Stimulated activated CD8-positive, alpha-beta memory T cell treated with anti-CD3 and anti-CD28 coated beads, Interleukin-12 subunit alpha, Interleukin-12 subunit beta, amount 100 ng/mL, for 24 hours (primary cell): ENCODE measurements around the gene FBXO34.

ENCODE experiments used
- DNase-seq: peaks from one replicate; pipeline ENCODE4 v3.0.0-alpha.2; 2020; ENCODE audit errors: extremely low read depth

The FBXO34 gene

GRCh38 chr14:55270832-55271571 is at the start of gene FBXO34:
FBXO34 (plus strand) TSS chr14:55271421; CDS start chr14:55350391, 78,970 bp downstream.
- DNase-seq, result peak; percentile 93

DNA sequence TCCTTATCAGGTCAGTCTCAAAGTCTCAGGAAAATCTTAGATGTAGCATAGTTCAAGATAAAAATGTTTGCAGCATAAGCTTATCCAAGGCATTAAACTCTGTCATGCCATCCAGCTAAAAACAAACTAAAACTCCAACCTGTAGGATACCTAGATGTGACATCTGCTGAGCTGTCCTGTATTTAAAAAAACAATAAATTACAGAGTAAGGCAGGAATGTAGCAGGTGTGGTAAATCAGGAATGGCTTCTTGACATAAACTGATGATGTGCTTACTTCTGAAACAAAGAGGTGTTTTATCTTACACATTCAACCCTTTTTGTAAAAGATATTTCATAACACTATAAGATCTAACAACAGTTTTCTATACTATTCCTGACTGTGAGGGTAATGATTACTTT is 49.3 kb upstream of the FBXO34 start:
- DNase-seq, result no peak

DNA sequence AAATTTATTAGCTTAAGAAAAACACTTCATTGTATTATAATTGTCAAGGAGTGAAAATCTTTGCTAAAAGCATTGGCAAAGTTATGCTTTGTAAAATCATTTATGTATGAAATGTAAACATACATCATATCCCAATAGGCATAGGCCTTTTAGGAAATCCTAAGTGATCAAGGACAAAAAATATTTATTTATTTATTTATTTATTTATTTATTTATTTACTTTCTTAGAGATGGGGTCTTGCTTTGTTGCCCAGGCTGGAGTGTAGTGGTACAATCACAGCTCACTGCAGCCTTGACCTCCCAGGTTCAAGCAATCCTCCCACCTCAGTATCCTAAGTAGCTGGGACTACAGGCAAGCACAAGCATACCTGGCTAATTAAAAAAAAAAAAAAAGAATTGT is 47.9 kb upstream of the FBXO34 start:
- no peak for DNase-seq

GRCh38 chr14:55228261-55228660 is 43.0 kb upstream of the FBXO34 start:
- no peak for DNase-seq

DNA sequence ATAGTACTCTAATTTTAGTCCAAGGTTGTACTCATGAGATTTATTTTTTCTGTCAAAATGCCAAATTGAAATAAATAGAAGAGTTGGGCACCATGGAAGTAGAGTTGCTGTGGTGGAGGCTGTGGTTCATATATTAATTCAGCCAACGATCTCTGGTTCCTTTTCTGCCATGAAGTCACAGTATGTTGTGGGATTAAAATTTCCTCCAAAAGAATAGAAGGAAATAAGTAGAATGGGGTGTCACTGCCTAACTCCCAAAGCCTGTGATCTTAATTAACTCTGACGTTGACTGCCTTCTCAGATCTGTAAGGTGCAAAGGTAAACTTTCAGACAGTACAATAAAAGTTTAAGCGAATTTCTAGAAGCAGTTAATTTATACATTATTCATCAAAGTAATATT is 37.6 kb upstream of the FBXO34 start:
- no peak for DNase-seq

- no peak for DNase-seq
Observed at GRCh38 chr14:55238019-55238680, 33.1 kb upstream of the FBXO34 start.

DNA sequence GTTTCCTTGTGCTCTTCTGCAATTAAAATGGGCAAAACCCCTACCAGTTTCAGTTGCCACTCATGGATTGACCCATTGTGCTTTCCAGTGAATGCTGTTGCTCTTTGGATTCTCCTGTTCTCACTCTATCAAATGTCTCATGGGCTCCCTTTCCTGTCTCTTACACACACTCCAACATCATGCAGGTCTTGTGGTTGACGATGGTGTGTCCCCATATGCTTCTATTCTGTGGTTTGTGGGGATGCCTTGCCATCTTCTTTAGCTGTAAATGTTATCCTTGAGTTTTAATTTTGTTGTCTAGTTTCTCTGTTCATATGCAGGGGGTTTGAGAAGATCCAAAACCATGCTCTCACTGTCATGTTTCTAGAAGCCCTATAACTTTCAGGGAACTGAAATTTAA is 31.9 kb upstream of the FBXO34 start:
- DNase-seq, result no peak

DNA sequence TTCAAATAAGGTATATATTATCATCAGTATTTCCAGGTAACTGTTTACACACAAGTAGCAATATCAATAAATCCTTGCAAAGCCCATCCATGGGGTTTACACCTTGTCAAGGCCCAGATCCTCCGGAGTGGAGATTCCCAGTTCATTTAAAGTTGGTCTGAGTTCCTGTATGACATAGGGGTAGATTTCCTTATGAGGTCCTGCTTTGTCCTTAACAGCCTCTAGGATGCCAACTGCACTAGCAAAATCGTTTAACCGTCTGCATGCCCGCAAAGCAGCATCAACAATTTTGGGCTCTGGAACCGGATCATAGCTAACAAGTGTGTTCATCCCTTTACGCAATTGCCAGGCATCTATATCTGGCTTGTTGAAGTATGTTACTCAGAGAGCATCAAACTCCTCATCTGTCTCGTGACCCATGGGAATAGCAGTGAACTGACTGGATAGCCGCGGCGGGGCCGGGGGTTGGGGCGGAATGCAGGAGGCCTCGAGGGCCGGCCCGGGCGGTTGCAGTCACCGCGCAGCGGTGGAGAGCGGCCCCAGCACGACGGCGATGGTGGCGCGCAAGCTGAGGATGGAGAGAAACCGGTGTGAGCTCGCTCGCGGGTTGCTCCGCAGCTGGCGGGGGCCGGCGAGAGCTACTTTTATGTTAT is 30.6 kb upstream of the FBXO34 start:
- DNase-seq, result no peak

GRCh38 chr14:55241673-55242072 is 29.5 kb upstream of the FBXO34 start:
- DNase-seq, result no peak

- no peak for DNase-seq
Observed at GRCh38 chr14:55243386-55243785, 27.8 kb upstream of the FBXO34 start.

DNA sequence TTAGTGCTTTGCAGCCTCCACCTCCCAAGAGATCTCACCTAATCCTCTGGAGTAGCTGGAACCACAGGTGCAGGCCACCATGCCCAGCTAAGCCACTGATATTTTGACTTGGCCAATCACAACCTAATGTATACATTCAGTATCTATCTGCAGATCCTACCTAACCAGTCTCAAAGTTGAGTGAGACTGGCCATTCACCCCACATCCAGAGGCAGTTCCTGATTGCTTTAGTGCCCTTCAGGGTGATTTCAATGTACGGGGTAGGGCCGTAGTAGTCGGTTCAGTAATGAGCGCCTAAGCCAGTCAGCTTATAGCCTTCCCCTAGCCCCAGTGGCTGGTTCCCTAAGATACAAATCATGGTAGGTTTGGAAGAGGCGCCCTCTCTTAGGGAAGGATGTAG is 27.4 kb upstream of the FBXO34 start:
- DNase-seq, result no peak

DNA sequence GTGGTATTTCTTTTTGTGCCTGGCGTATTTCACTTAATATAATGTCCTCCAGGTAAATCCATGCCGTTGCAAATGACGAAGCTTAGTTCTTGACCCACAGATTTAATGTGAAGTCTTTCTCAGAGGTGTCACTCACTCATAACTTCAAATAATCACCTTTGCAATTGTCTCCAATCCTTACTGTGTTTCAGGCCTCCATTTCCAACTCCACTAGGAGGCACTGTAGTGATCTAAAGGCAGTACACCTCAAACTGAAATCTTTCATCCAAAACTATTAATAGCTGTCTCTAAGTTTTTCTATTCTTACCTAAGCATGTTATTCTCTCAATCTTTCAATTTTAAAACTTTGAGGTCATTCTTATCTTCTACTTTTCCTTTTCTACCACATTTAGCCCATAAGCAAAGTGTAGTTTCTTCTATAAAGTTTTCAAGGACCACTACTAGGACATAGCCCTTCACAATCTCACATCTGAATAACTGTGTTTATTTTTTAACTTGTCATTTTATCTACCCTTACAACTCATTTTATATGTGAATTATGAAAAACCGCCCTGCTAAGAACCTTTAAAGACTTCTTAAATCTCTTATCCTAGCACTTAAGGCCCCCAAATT is 25.5 kb upstream of the FBXO34 start:
- no peak for DNase-seq

DNA sequence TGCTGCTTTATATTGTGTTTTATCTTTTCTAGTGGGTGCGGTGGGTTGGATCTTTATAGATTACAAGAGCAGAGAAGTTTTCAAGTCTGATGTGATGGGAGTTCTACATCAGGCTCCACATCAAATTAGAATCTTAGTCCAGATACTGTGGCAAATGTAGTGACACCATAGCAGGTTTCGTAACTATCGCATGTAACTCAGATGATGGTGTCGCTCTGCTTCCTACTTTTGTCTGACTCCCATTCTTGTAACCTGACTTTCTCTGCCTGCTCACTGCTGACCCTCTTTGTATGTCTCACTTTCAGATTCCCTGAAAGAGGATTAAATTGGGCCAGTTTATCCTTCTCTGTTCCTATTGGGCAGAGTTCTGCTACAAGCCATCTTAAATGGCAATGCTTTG is 22.8 kb upstream of the FBXO34 start:
- DNase-seq, result no peak

DNA sequence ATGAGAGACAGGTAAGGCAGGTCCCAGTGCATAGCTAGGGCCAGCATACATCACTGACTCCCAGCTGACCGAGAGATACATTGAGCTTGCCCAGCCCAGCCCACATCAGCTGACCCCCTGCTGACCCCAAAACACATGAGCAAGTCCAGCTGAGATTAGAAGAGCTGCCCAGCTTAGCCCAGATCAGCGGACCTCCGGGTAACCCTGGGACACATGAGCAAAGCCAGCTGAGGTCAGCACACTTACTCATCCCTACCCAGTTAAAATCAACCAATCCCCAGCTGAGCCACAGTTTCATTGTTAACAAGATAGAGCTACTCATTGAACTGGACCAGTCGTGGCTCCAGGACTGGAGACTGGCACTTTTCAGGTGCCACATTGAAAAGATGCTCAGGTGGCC is 21.8 kb upstream of the FBXO34 start:
- DNase-seq, result no peak

GRCh38 chr14:55253276-55253675 is 17.9 kb upstream of the FBXO34 start:
- no peak for DNase-seq

DNA sequence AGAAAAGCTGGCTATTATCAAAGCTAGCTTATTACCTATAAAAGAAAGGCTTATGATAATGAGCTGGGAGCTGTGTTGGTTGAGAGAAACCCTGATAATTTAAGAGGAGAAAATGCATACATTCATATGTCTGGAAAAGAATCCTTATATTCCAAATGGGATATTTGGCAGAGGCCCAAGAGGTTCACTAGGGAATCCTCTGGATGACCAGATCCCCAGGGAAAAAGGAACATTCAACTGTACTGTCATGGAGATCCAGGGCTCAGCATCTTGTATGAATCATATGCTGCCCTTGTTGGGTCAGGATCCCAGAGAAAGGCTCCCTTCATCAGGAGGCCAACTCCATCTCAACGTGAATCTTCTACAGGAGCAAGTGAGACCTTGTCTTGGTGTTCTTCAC is 16.6 kb upstream of the FBXO34 start:
- no peak for DNase-seq

DNA sequence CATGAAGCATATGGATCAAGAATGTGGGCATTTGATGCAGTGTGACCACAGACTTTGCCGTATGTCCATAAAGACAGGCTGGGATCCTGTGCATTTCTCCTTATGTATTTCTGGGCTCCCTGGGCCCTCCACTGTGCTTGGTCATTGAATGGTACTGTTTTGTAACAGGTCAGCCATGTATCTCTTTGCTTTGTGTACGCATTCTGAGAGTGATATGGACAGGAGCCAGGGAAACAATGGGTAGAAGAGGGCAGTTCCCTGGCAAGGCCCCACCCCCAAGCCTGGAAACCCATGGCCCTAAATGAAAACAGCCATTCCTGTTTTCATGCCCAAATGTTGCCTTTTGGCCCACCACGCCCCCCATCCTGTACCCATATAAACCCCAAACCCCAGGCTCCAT is 15.2 kb upstream of the FBXO34 start:
- DNase-seq, result no peak

- no peak for DNase-seq
Observed at GRCh38 chr14:55256586-55256985, 14.6 kb upstream of the FBXO34 start.

GRCh38 chr14:55265197-55265596 is 6.0 kb upstream of the FBXO34 start:
- DNase-seq, result no peak

- no peak for DNase-seq
Observed at GRCh38 chr14:55267820-55268219, 3.4 kb upstream of the FBXO34 start.

GRCh38 chr14:55271572-55272298 is 514 bp downstream of the FBXO34 start:
- DNase-seq, result no peak

DNA sequence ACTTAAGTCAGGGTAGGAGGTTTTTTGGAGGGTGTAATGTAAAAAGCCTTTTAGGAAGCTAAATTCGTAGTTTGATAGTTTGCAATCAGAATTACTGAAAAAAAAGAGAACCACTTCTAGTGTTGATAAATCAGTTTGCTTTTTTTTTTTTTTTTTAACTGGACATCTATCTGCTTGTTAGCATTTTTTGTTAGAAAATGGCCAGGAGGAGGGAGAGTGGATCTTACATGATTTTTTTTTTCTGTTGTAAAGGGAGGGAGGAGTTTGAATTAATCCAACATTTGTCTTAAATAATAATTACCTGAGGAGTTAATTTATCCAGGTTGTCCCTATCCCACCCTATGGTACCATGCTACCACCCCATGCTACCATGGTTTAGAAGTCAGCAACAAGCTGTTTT is 1.2 kb downstream of the FBXO34 start:
- no peak for DNase-seq
